Endothelial cell of umbilical vein (primary cell): ENCODE data around the gene TTLL5. TPM values are rescaled to one million over a fixed set of nuclear protein-coding genes. Genes with fewer than 3 reads are reported as not detected.

ENCODE experiments used
- BruUV-seq: library from RNA; stranded (reverse); fragments of 400-500 nt; replicated peaks from 2 replicates; lab custom pipeline; 2021; lab: Mats Ljungman, UMichigan
- CTCF ChIA-PET: fragments of 300-600, 350-600 bp; sonication (Branson Sonifier 250); formaldehyde crosslinking; loops from one replicate; lab custom pipeline; 2021; ENCODE audit warnings: antibody characterized with exemption, inconsistent platforms; lab: Charles Lee
- POLR2A ChIA-PET: fragments of 300-600, 350-600 bp; sonication (Branson Sonifier 250); formaldehyde crosslinking; loops from one replicate; lab custom pipeline; 2021; ENCODE audit warnings: antibody characterized with exemption, inconsistent platforms; lab: Charles Lee
- DNase-seq: peaks from one replicate; pipeline ENCODE4 v3.0.0-alpha.2; 2011; ENCODE audit warnings: low read depth, low spot score
- FAIRE-seq: peaks from 2 replicates; lab custom pipeline; 2011; peaks lifted over from hg19 to GRCh38; lab: Jason Lieb, UNC
- H2AFZ ChIP-seq: 2 replicates; pipeline ENCODE4 v1.6.0; 2012; ENCODE audit warnings: low read depth, low read length, control low read depth, inconsistent platforms
- H3K27ac ChIP-seq: 2 replicates; pipeline ENCODE4 v1.5.1; 2011; ENCODE audit warnings: low read depth, mild to moderate bottlenecking, control low read depth, low read length, moderate library complexity; ENCODE audit not compliant: insufficient read depth
- H3K27me3 ChIP-seq, 2 experiments: 2 replicates each; pipeline versions ENCODE4 v1.6.0 to v1.6.1; 2011; ENCODE audit warnings: low read length in 2 of 2, mixed read lengths in 1 of 2; ENCODE audit not compliant: control insufficient read depth in 2 of 2, insufficient read depth in 2 of 2
- H3K36me3 ChIP-seq, 2 experiments: 2 replicates in 1 of 2; 3 replicates in 1 of 2; pipeline ENCODE4 v1.5.1; 2011; ENCODE audit warnings: low read length in 2 of 2, mild to moderate bottlenecking in 1 of 2, moderate library complexity in 1 of 2; ENCODE audit not compliant: control insufficient read depth in 2 of 2, insufficient read depth in 2 of 2; ENCODE audit errors: extremely low read depth in 1 of 2
- H3K4me1 ChIP-seq: 3 replicates; pipeline ENCODE4 v1.5.1; 2011; ENCODE audit warnings: mild to moderate bottlenecking, low read length; ENCODE audit not compliant: control insufficient read depth, insufficient read depth; ENCODE audit errors: extremely low read depth
- H3K4me2 ChIP-seq: 2 replicates; pipeline ENCODE4 v1.6.1; 2011; ENCODE audit warnings: low read length, control low read depth, mixed read lengths; ENCODE audit not compliant: insufficient read depth
- H3K4me3 ChIP-seq, 3 experiments: fragments of 200-600 bp in 1 of 3; sonication (generic), shearing (Covaris generic) in 1 of 3; replicated peaks in 1 of 3; 2 replicates each; pipeline ENCODE4 v1.5.1; 2011 to 2016; ENCODE audit warnings: control low read depth in 3 of 3, low read length in 3 of 3, mild to moderate bottlenecking in 2 of 3, inconsistent platforms in 1 of 3, low read depth in 1 of 3, moderate library complexity in 1 of 3; ENCODE audit not compliant: insufficient read depth in 1 of 3
- H3K79me2 ChIP-seq: 2 replicates; pipeline ENCODE4 v1.6.0; 2012; ENCODE audit warnings: low read length, inconsistent platforms; ENCODE audit not compliant: control insufficient read depth, insufficient read depth
- H3K9ac ChIP-seq: replicated peaks from 2 replicates; pipeline ENCODE3; 2011; ENCODE audit warnings: low read length, control low read depth; ENCODE audit not compliant: insufficient read depth; ENCODE audit errors: extremely low read depth
- H3K9me1 ChIP-seq: replicated peaks from 3 replicates; pipeline ENCODE4 v1.6.0; 2011; ENCODE audit warnings: mild to moderate bottlenecking, low read length; ENCODE audit not compliant: control insufficient read depth, insufficient read depth; ENCODE audit errors: extremely low read depth
- H3K9me3 ChIP-seq: replicated peaks from 2 replicates; pipeline ENCODE4 v1.5.1; 2012; ENCODE audit warnings: low read length, inconsistent platforms; ENCODE audit not compliant: control insufficient read depth, insufficient read depth
- H4K20me1 ChIP-seq: replicated peaks from 2 replicates; pipeline ENCODE3; 2011; ENCODE audit warnings: mild to moderate bottlenecking, low read length; ENCODE audit not compliant: control insufficient read depth, insufficient read depth; ENCODE audit errors: extremely low read depth
- EZH2 ChIP-seq: IDR thresholded peaks from 2 replicates; pipeline ENCODE4 v1.6.1; 2012; ENCODE audit warnings: borderline replicate concordance, low read depth, mild to moderate bottlenecking, moderate library complexity, low read length, inconsistent platforms; ENCODE audit not compliant: severe bottlenecking
- FOS ChIP-seq: IDR thresholded peaks from 2 replicates; pipeline ENCODE4 v1.6.1; 2011; ENCODE audit warnings: mild to moderate bottlenecking, low read length, moderate library complexity, borderline replicate concordance; ENCODE audit not compliant: insufficient read depth
- GATA2 ChIP-seq: IDR thresholded peaks from 2 replicates; pipeline ENCODE4 v1.7.0; 2011; ENCODE audit warnings: low read depth, mild to moderate bottlenecking, moderate library complexity, mixed read lengths, low read length; ENCODE audit not compliant: insufficient read length, insufficient read depth
- JUN ChIP-seq: IDR thresholded peaks from 2 replicates; pipeline ENCODE4 v1.6.1; 2011; ENCODE audit warnings: borderline replicate concordance, low read depth; ENCODE audit not compliant: insufficient read length, insufficient read depth
- POLR2A ChIP-seq: IDR thresholded peaks from 2 replicates; pipeline ENCODE4 v1.6.1; 2012; ENCODE audit warnings: low read depth, mild to moderate bottlenecking, control low read depth, low read length
- POLR2AphosphoS5 ChIP-seq: IDR thresholded peaks from 2 replicates; pipeline ENCODE4 v1.6.1; 2012; ENCODE audit warnings: low read depth, mild to moderate bottlenecking, control low read depth, low read length, moderate library complexity; ENCODE audit not compliant: insufficient read depth
- dilution Hi-C: fragments of 300-500 bp; cut with MboI; formaldehyde crosslinking; loops from one replicate; pipeline ENCODE4 v1.15.0; 2019; ENCODE audit warnings: low sequenced_read_pairs; ENCODE audit not compliant: extremely low pct_ligation_motif_present
- intact Hi-C: fragments of 100-400 bp; cut with micrococcal nuclease; formaldehyde crosslinking; loops from one replicate; pipeline ENCODE4 v1.10.0; 2022
- polyA plus RNA-seq, 4 experiments: library from polyadenylated mRNA; depleted of rRNA in 3 of 4; stranded (reverse) in 3 of 4; unstranded in 1 of 4; fragments of >200 nt; gene quantifications; 2 replicates each; pipeline versions ENCODE4 v1.2.1 to v1.2.3, GENCODE V29; 2011 to 2012; ENCODE audit warnings: missing spikeins in 1 of 4
- total RNA-seq: library from RNA; stranded (reverse); gene quantifications from 2 replicates; pipeline ENCODE4 v1.2.3, GENCODE V29; 2021
- TF ChIP-seq, protein P1 (sequence below), 2 donors: IDR thresholded peaks; 1 replicate in 1 of 2; 2 replicates in 1 of 2; pipeline ENCODE4 v1.5.1; 2011; ENCODE audit warnings: low read length in 2 of 2, mild to moderate bottlenecking in 2 of 2, moderate library complexity in 2 of 2, control low read depth in 1 of 2, inconsistent platforms in 1 of 2, low read depth in 1 of 2; ENCODE audit not compliant: insufficient read depth in 1 of 2; ENCODE audit errors: extremely low read depth in 1 of 2

Gene TTLL5
- total and polyA plus RNA-seq, 2 donors (not counting 3 experiments of a cell fraction or from before 2014, with no cell fraction given): 33.2 to 93.6 TPM

DNA sequence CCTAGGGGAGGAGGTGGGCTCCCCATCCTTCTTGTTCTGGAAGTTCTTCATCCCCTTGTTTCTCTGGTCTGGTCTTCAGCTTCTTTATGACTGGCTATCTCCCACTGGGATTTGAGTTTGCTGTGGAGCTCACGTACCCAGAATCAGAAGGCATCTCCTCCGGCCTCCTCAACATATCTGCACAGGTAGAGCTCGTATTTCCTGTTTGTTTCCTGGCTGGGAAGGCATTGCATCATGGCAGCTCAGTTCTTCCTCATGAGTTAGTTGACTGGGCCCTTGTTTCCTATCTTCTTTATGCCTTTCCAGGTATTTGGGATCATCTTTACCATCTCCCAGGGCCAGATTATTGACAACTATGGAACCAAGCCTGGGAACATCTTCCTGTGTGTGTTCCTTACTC is 20.2 kb upstream of the TTLL5 start:
- no peak for TF ChIP-seq POLR2A
- TF ChIP-seq POLR2AphosphoS5: no peak
- TF ChIP-seq FOS: no peak
- no peaks in the 10 kb centered on the region for H4K20me1 ChIP-seq
- intact Hi-C loops (no loop called here), dilution Hi-C loops (no loop called here)
- H3K9me1 ChIP-seq: no peaks in the 10 kb centered on the region
- DNase-seq: no peak
- no peaks in the 10 kb centered on the region for H3K79me2 ChIP-seq
- H2AFZ ChIP-seq: no peak overlapping the region
- no peak overlapping the region for H3K27ac ChIP-seq
- POLR2A ChIA-PET: no interaction called here
- CTCF ChIA-PET: interaction anchor here (1.0 to 1.6 kb wide), 3 partner anchors 14 to 63 kb away, joined by 3 to 7 read pairs (median 6); no protein-coding TSS in a partner anchor
- no peak overlapping the region for H3K9ac ChIP-seq
- no peak for FAIRE-seq
- H3K4me3 ChIP-seq: no peak overlapping the region
- H3K4me2 ChIP-seq: no peak overlapping the region
- no TSS peak for BruUV-seq
- no peaks in the 10 kb centered on the region for H3K27me3 ChIP-seq
- peaks cover 1% of the 10 kb centered on the region for H3K4me1 ChIP-seq
- H3K36me3 ChIP-seq: no peaks in the 10 kb centered on the region
- H3K9me3 ChIP-seq: no peaks in the 10 kb centered on the region

DNA sequence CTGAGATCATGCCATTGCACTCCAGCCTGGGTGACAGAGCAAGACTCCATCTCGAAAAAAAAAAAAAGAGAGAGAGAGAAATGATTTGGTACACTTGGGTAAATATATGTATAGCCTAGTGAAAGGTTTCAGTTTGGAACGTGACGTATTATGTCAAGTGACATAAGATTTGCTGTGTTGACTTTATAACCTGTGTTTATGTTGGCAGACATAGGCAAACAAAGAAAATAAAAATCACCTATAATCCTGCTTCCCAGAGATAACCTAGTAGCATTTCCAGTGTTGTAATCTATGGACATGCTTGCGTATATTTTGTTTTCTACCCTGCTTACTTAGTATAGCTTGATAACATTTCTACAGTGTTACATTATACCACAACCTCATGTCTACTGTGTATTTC is 17.1 kb upstream of the TTLL5 start:
- Histone ChIP-seq H3K9ac (no peak overlapping the region), H3K9me3 (no peaks in the 10 kb centered on the region), H3K4me3 (no peak overlapping the region), H3K36me3 (no peaks in the 10 kb centered on the region), H2AFZ (no peak overlapping the region), H3K4me1 (peaks cover 16% of the 10 kb centered on the region), H3K4me2 (no peak overlapping the region), H3K79me2 (no peaks in the 10 kb centered on the region), H3K9me1 (no peaks in the 10 kb centered on the region), H3K27me3 (no peaks in the 10 kb centered on the region), H4K20me1 (no peaks in the 10 kb centered on the region), H3K27ac (no peak overlapping the region)
- DNase-seq (peak; percentile 6), FAIRE-seq (no peak)
- intact Hi-C loops (no loop called here), dilution Hi-C loops (no loop called here)
- POLR2A ChIA-PET: no interaction called here
- TF ChIP-seq GATA2 (no peak), JUN (no peak), EZH2 (no peak), POLR2A (no peak)
- TF ChIP-seq, protein P1, sequence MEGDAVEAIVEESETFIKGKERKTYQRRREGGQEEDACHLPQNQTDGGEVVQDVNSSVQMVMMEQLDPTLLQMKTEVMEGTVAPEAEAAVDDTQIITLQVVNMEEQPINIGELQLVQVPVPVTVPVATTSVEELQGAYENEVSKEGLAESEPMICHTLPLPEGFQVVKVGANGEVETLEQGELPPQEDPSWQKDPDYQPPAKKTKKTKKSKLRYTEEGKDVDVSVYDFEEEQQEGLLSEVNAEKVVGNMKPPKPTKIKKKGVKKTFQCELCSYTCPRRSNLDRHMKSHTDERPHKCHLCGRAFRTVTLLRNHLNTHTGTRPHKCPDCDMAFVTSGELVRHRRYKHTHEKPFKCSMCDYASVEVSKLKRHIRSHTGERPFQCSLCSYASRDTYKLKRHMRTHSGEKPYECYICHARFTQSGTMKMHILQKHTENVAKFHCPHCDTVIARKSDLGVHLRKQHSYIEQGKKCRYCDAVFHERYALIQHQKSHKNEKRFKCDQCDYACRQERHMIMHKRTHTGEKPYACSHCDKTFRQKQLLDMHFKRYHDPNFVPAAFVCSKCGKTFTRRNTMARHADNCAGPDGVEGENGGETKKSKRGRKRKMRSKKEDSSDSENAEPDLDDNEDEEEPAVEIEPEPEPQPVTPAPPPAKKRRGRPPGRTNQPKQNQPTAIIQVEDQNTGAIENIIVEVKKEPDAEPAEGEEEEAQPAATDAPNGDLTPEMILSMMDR (IDR thresholded peaks at IDR 0.05; ENCODE audit: extremely low read depth in 1 of 2, insufficient read depth in 1 of 2, low read depth in 1 of 2, low read length in 2 of 2): no peak
- no TSS peak for BruUV-seq
- CTCF ChIA-PET: no interaction called here
